Measurements from ENCODE around the gene ZNF775. TPM values are rescaled to one million over a fixed set of nuclear protein-coding genes. Genes with fewer than 3 reads are reported as not detected.

ZNF775 gene
- 3.4 and 3.8 TPM in 2 replicates for total RNA-seq

GRCh38 chr7:150378853-150379440 is at the start of gene ZNF775:
Gene ZNF775, plus strand, starts transcription at chr7:150379330. Its CDS starts 9,141 bp downstream, at chr7:150388471.

GRCh38 chr7:150341263-150342120 is 37.6 kb upstream of the ZNF775 start, which contains the start of gene RARRES2:
Gene RARRES2, minus strand, starts transcription at chr7:150341629. Its CDS starts 1,020 bp downstream, at chr7:150340609.

GRCh38 chr7:150368096-150368883 is 10.8 kb upstream of the ZNF775 start, which contains the start of gene REPIN1:
Gene REPIN1, plus strand, starts transcription at chr7:150368822. Its CDS starts 890 bp downstream, at chr7:150369712.

Other genes with a start within 250 kb of the ZNF775 start
- gene LRRC61, start 56.0 kb upstream of the ZNF775 start, total RNA-seq, result 10.4 and 10.6 TPM in 2 replicates
- gene ACTR3C, start 55.8 kb upstream of the ZNF775 start, total RNA-seq, result 4.5 and 11.6 TPM in 2 replicates
- 0.21 and 9.2 TPM in 2 replicates for gene RARRES2, start 37.7 kb upstream of the ZNF775 start, total RNA-seq
- gene REPIN1, start 10.5 kb upstream of the ZNF775 start, total RNA-seq, result 28.0 and 47.5 TPM in 2 replicates
- under 0.01 and 0.21 TPM in 2 replicates for gene GIMAP8, start 71.3 kb downstream of the ZNF775 start, total RNA-seq
- under 0.01 TPM in 1 of 2 replicates, not detected in the other for gene GIMAP7, start 135.5 kb downstream of the ZNF775 start, total RNA-seq
- gene GIMAP4, start 188.1 kb downstream of the ZNF775 start, total RNA-seq, result 0.21 and 2.2 TPM in 2 replicates

Measured in tracheal epithelial cell (primary cell).